Rectal smooth muscle tissue (tissue), 1 donor: ENCODE measurements around the gene AGER.

ENCODE experiments used
- H3K27ac ChIP-seq: one replicate; pipeline ENCODE4 v1.7.0; 2013; ENCODE audit warnings: low read depth, low read length, inconsistent platforms
- H3K27me3 ChIP-seq: one replicate; pipeline ENCODE4 v1.7.0; 2013; ENCODE audit warnings: low read length; ENCODE audit not compliant: control insufficient read depth, insufficient read depth
- H3K36me3 ChIP-seq: one replicate; pipeline ENCODE4 v1.7.0; 2013; ENCODE audit warnings: low read length; ENCODE audit not compliant: control insufficient read depth, insufficient read depth
- H3K4me1 ChIP-seq: one replicate; pipeline ENCODE4 v1.7.0; 2013; ENCODE audit warnings: low read length; ENCODE audit not compliant: control insufficient read depth, insufficient read depth
- H3K4me3 ChIP-seq: one replicate; pipeline ENCODE4 v1.7.0; 2013; ENCODE audit warnings: low read length
- H3K9ac ChIP-seq: one replicate; pipeline ENCODE4 v1.7.0; 2013; ENCODE audit warnings: low read length

Gene AGER

GRCh38 chr6:32178547-32179440, 5.3 kb downstream of the AGER start:
- H3K27ac ChIP-seq = peak overlapping the region; percentile 99

GRCh38 chr6:32177788-32178546, 6.1 kb downstream of the AGER start, which contains the start of gene RNF5:
Gene RNF5, plus strand, starts transcription at chr6:32178405. Its CDS starts 107 bp downstream, at chr6:32178512.
- H3K4me3 ChIP-seq = peak within 1 kb of the TSS; percentile 91
- H3K36me3 ChIP-seq = peaks cover 13% of the 10 kb centered on the region
- peak within 1 kb of the TSS; percentile 99 for H3K27ac ChIP-seq
- H3K9ac ChIP-seq = peak within 1 kb of the TSS; percentile 76
- H3K27me3 ChIP-seq = no peaks in the 10 kb centered on the region
- H3K4me1 ChIP-seq = peaks cover 27% of the 10 kb centered on the region

More at GRCh38 chr6:32178547-32179440, 5.3 kb downstream of the AGER start:
- H3K36me3 ChIP-seq = peaks cover 19% of the 10 kb centered on the region
- H3K4me1 ChIP-seq = peaks cover 27% of the 10 kb centered on the region
- peak overlapping the region; percentile 91 for H3K4me3 ChIP-seq
- peak overlapping the region; percentile 41 for H3K9ac ChIP-seq
- no peaks in the 10 kb centered on the region for H3K27me3 ChIP-seq

GRCh38 chr6:32177183-32177787, 6.8 kb downstream of the AGER start:
- peak overlapping the region; percentile 91 for H3K4me3 ChIP-seq
- peak overlapping the region; percentile 99 for H3K27ac ChIP-seq
- peaks cover 11% of the 10 kb centered on the region for H3K36me3 ChIP-seq
- H3K9ac ChIP-seq = peak overlapping the region; percentile 76
- H3K27me3 ChIP-seq = no peaks in the 10 kb centered on the region
- H3K4me1 ChIP-seq = peaks cover 27% of the 10 kb centered on the region

- H3K4me3 ChIP-seq = peak overlapping the region; percentile 91
- peaks cover 27% of the 10 kb centered on the region for H3K4me1 ChIP-seq
- H3K27ac ChIP-seq = peak overlapping the region; percentile 99
- H3K27me3 ChIP-seq = no peaks in the 10 kb centered on the region
- H3K36me3 ChIP-seq = peaks cover 11% of the 10 kb centered on the region
- H3K9ac ChIP-seq = peak overlapping the region; percentile 76
Measured at GRCh38 chr6:32176476-32177182, 7.4 kb downstream of the AGER start.

- peaks cover 27% of the 10 kb centered on the region for H3K4me1 ChIP-seq
- peaks cover 11% of the 10 kb centered on the region for H3K36me3 ChIP-seq
Measured at GRCh38 chr6:32175711-32176475, 8.2 kb downstream of the AGER start, which contains the start of gene AGPAT1. Gene AGPAT1, minus strand, starts transcription at chr6:32176084. Its CDS starts 4,588 bp downstream, at chr6:32171496.

GRCh38 chr6:32175322-32175710, 8.7 kb downstream of the AGER start:
- Histone ChIP-seq H3K4me1 (peaks cover 27% of the 10 kb centered on the region), H3K27ac (peak overlapping the region; percentile 99), H3K9ac (peak overlapping the region; percentile 83), H3K4me3 (peak overlapping the region; percentile 94), H3K36me3 (peaks cover 14% of the 10 kb centered on the region), H3K27me3 (no peaks in the 10 kb centered on the region)

More at GRCh38 chr6:32175711-32176475, 8.2 kb downstream of the AGER start, which contains the start of gene AGPAT1:
- peak within 1 kb of the TSS; percentile 94 for H3K4me3 ChIP-seq
- peak within 1 kb of the TSS; percentile 83 for H3K9ac ChIP-seq
- H3K27me3 ChIP-seq = no peaks in the 10 kb centered on the region
- peak within 1 kb of the TSS; percentile 99 for H3K27ac ChIP-seq

GRCh38 chr6:32174416-32174815, 9.6 kb downstream of the AGER start:
- peaks cover 20% of the 10 kb centered on the region for H3K36me3 ChIP-seq
- no peak overlapping the region for H3K27ac ChIP-seq
- H3K27me3 ChIP-seq = no peaks in the 10 kb centered on the region
- H3K4me1 ChIP-seq = peaks cover 27% of the 10 kb centered on the region
- no peak overlapping the region for H3K4me3 ChIP-seq
- H3K9ac ChIP-seq = no peak overlapping the region

GRCh38 chr6:32173051-32173727, 10.9 kb downstream of the AGER start:
- Histone ChIP-seq H3K27me3 (no peaks in the 10 kb centered on the region), H3K4me1 (peaks cover 20% of the 10 kb centered on the region), H3K36me3 (peaks cover 28% of the 10 kb centered on the region), H3K4me3 (no peak overlapping the region), H3K27ac (no peak overlapping the region), H3K9ac (no peak overlapping the region)

GRCh38 chr6:32171234-32171633, 12.8 kb downstream of the AGER start:
- no peaks in the 10 kb centered on the region for H3K27me3 ChIP-seq
- H3K36me3 ChIP-seq = peaks cover 36% of the 10 kb centered on the region
- no peak overlapping the region for H3K27ac ChIP-seq
- H3K4me3 ChIP-seq = no peak overlapping the region
- peaks cover 10% of the 10 kb centered on the region for H3K4me1 ChIP-seq
- no peak overlapping the region for H3K9ac ChIP-seq

GRCh38 chr6:32170294-32170693, 13.8 kb downstream of the AGER start:
- H3K4me3 ChIP-seq = no peak overlapping the region
- no peak overlapping the region for H3K27ac ChIP-seq
- H3K36me3 ChIP-seq = peaks cover 36% of the 10 kb centered on the region
- H3K27me3 ChIP-seq = no peaks in the 10 kb centered on the region
- peaks cover 8% of the 10 kb centered on the region for H3K4me1 ChIP-seq
- H3K9ac ChIP-seq = no peak overlapping the region
